ENCODE measurements around the gene NDRG3. TPM values are rescaled to one million over a fixed set of nuclear protein-coding genes. Genes with fewer than 3 reads are reported as not detected.

The NDRG3 gene
- total RNA-seq, 1 donor from 2014 or later: 8.1 TPM

GRCh38 chr20:36761125-36761524 is 15.2 kb upstream of the NDRG3 start:
- ATAC-seq (no peak), DNase-seq (ENCODE audit: low spot score) (no peak)

GRCh38 chr20:36760647-36761046 is 14.8 kb upstream of the NDRG3 start:
- no peak for ATAC-seq
- DNase-seq (ENCODE audit: low spot score): no peak

GRCh38 chr20:36758276-36758675 is 12.4 kb upstream of the NDRG3 start:
- no peak for ATAC-seq
- DNase-seq (ENCODE audit: low spot score): no peak

DNA sequence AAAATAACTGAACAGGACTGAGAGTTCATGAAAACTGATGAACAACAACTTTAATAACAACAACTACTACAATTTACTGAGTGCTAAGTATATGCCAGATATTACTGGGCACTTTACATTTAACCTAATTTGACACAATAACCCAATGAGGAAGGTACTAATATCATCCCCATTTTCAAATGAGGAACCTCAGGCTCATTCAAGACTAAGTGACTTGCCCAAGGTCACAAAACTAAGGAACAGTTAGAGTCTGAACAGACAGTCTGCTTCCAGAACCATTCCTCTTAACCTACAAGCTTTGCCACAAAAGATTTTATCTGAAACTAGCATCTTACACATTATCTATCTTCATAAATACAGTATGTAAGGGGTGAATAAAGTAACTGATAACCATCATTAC is 10.6 kb upstream of the NDRG3 start:
- no peak for DNase-seq (ENCODE audit: low spot score)
- no peak for ATAC-seq

DNA sequence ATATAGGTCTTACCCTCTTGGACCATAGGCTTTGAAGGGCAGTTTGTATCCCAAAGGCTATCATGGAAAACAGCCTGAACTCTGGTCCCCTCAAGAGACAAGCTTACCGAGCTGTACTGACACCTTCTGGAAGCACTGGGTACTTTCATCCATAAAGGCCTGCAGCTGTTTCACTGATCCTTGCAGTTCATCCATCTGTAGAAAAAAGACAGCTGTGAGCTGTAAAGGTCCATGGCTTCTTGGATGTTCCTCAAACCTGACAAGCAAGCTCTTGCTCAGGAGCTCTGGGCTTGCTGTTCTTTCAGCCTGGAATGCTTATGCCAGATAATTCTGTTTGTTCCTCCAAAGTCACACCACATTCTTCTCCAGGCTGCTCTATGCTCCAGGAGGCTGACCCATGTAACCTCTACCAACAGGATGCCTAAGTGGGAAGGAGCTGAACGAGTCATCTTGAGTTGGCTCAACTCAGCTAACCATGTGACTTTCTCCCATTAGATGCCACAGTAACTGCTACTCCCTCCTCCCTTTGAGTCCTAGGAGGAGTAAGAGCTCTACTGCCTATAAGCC is 8.8 kb upstream of the NDRG3 start:
- DNase-seq (ENCODE audit: low spot score): peak; percentile 53
- peak; percentile 99 for ATAC-seq

DNA sequence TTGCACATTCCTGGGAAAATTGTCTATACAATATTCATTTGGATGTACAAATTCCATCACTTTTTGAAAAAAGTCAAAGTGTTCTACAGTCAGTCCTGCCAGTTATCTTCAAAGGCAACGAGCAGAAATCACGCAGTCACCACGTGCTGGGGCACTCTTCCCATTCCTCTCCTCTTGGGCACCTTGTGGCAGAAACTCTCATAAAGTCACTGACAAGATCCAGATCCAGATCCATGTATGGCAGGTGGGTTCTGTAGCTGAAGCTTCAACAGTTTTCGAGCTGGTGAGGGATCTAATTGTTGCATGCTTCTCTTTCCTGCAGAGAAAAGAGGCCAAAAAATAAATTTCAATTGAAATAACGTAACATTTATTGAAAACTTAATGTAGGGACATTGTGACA is 6.7 kb upstream of the NDRG3 start:
- no peak for ATAC-seq
- DNase-seq (ENCODE audit: low spot score): no peak

- ATAC-seq (peak; percentile 56), DNase-seq (ENCODE audit: low spot score) (peak; percentile 47)
Observed at GRCh38 chr20:36745234-36745926, 510 bp downstream of the NDRG3 start.

GRCh38 chr20:36744764-36745191 is 1.1 kb downstream of the NDRG3 start:
- DNase-seq (ENCODE audit: low spot score): peak; percentile 56
- ATAC-seq: peak; percentile 70

GRCh38 chr20:36744243-36744642 is 1.6 kb downstream of the NDRG3 start:
- ATAC-seq (no peak), DNase-seq (ENCODE audit: low spot score) (no peak)

- DNase-seq (ENCODE audit: low spot score) (no peak), ATAC-seq (no peak)
Observed at GRCh38 chr20:36742558-36742957, 3.3 kb downstream of the NDRG3 start.

DNA sequence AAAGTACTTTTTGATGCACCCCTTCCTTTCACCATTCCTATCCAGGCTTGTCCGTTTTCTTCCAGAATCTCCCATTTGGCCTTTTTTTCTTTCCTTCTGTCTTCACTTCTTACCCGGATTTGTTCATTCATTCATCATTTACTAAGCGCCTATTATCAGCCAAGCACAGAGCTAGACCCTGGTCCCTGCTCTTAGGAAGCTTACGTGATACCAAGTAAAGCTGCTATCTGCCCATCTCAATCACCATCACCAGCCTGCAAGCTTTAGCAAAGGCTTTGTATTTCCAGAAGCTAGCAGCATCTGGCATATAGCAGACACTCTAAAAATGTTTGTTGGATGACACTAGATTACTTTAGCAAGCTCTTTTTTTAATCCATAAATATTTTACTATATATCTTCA is 4.8 kb downstream of the NDRG3 start:
- ATAC-seq: no peak
- DNase-seq (ENCODE audit: low spot score): no peak

GRCh38 chr20:36737183-36737499 is 8.7 kb downstream of the NDRG3 start:
- DNase-seq (ENCODE audit: low spot score) (no peak), ATAC-seq (no peak)

GRCh38 chr20:36736451-36737182 is 9.3 kb downstream of the NDRG3 start:
- ATAC-seq (no peak), DNase-seq (ENCODE audit: low spot score) (no peak)

DNA sequence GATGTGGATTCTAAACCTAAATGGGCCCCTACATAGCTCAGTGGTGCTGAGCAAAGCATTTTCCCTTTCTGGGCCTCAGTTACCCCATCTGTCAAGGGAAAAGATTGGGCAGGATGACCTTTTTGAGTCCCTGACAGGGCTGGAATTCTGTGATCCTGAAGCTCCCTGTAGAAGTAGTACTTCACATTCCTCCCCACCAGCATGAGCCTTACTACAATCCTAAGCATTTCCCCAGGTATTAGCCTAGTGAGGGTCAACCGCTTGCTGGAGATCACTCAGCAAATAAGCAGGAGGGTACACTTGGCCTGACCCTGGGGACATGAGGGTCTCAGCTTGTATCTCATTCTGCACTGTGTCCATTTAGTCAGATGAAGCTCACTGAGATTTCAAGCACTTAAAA is 13.4 kb downstream of the NDRG3 start:
- ATAC-seq: no peak

DNA sequence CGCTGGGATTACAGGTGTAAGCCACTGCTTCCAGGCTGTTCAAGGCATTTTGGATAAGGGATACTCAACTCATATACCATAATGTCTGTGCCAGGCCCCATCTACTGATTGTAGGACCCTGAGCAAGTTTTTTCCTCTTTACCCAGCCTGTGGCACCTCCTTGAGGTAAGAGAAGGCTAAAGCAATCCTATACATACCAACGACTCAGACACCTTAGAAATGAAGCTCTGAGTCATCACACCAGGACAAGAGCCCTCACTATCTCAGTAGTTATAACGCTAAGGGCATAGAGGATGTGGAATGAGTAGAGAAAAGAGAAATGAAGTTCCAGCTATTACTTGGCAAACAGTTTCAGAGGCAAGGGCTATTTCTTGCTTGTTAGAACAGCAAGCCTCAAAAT is 16.9 kb downstream of the NDRG3 start:
- ATAC-seq: no peak
- DNase-seq (ENCODE audit: low spot score): no peak

More for the DNA sequence above, 13.4 kb downstream of the NDRG3 start:
- DNase-seq (ENCODE audit: low spot score): no peak

DNA sequence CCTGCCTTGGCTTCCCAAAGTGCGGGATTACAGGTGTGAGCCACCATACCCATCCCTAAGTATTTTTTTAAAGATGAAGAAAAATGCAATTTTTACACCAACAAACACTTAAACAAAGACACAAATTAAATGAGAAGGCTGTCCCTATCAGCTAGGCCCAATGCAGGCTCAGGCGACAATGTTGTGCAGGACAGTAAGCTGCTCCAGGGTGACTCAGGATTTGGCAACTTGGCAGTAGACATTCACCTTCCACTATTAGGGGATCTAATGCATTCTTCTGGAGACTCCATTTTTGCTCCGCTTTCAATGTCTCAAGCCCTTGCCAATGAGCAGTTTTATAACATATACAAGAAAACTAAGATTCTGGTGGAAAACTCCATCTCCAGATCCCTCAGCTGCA is 19.7 kb downstream of the NDRG3 start:
- ATAC-seq (no peak), DNase-seq (ENCODE audit: low spot score) (no peak)

GRCh38 chr20:36720510-36720909 is 25.4 kb downstream of the NDRG3 start:
- DNase-seq (ENCODE audit: low spot score) (no peak), ATAC-seq (no peak)

DNA sequence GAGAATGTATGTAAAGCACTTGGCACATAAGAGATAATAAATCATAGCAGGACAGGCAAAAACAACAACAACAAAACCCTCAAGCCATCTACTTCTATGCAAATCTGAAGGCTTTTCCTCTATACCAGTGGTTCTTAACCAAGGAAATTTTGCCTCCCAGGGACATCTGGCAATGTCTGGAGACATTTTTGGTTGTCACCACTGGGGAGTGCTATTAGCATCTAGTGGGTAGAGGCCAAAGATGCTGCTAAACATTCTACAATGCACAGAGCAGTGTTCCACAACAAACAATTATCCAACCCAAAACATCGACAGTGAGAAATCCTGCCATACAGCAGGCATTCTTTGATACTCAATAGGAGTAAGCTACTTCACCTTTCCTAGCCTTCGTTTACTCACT is 28.2 kb downstream of the NDRG3 start:
- DNase-seq (ENCODE audit: low spot score) (no peak), ATAC-seq (peak; percentile 52)

- no peak for ATAC-seq
- DNase-seq (ENCODE audit: low spot score): no peak
Observed at GRCh38 chr20:36717021-36717420, 28.9 kb downstream of the NDRG3 start.

DNA sequence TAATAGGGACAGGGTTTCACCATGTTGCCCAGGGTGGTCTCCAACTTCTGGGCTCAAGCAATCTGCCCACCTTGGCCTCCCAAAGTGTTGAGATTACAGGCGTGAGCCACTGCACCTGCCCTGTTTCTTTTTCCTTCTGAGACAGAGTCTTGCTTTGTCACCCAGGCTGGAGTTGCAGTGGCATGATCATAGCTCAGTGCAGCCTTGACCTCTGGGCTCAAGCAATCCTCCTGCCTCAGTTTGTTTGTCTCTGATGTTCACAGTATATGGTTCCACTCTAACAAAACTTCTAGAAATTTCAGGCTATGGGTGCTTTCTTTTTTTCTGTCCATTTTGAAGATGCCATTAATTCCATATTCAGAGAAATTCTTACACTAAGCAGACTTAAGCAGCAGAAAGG is 33.1 kb downstream of the NDRG3 start:
- ATAC-seq (no peak), DNase-seq (ENCODE audit: low spot score) (no peak)

DNA sequence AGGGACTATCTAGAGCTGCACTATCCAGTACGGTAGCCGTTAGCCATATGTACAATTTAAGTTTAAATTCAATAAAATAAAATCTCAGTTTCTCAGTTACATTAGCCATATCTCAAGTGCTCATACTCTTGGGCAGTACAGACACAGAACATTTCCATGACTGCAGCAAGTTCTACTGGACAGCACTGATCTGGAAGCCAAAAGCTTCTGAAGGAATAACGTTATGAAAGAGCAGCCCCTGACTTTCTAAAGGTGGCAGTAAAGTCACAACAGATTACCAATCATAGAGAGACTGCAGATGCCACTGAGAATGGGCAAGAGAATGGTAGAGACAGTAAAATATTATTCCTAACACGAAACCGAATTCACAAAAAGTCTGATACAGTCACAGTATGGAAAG is 36.8 kb downstream of the NDRG3 start:
- DNase-seq (ENCODE audit: low spot score) (no peak), ATAC-seq (no peak)

DNA sequence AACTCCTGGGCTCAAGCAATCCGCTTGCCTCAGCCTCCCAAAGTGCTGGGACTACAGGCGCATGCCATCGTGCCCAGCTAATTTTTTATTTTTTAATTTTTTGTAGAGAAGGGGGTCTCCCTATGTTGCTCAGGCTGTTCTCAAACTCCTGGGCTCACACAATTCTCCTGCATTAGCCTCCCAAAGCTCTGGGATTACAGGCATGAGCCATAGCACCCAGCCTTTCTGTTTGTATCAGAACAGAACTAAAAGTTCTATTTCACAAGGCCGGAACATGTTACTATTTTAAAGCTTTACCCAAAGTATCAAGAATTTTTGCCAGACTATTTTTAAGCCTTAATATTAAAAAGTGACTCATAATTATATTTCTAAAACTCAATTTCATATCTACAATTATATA is 42.4 kb downstream of the NDRG3 start:
- ATAC-seq: no peak
- DNase-seq (ENCODE audit: low spot score): no peak
